Measurements from ENCODE around the gene GADD45G. TPM values are rescaled to one million over a fixed set of nuclear protein-coding genes. Genes with fewer than 3 reads are reported as not detected.

Gene GADD45G
- total RNA-seq, 2 donors from 2014 or later: 30.3 to 54.2 TPM

DNA sequence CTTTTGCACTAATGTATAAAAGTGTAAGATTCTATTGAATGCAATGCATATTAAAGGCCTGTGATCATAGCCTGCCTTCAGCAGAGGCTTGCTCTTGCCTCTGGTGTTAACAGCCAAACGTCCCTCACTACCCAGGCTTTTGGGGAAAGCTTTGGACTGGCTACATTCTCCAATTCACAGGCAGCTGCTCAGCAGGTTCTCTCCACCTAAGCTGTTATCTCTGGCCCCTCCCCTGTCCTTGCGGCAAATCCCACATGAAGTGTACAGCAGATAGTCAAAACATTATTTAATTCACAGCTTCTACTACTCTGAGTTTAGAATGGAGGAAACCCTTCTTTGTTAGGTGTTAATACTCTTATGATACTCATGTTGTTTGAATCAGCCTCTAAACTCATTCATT lies 45.9 kb upstream of the GADD45G start:
- intact Hi-C loops (cut with DNase I): no loop called here
- no peak for TF ChIP-seq POLR2A (IDR thresholded peaks at IDR 0.05)
- TF ChIP-seq, protein P1, sequence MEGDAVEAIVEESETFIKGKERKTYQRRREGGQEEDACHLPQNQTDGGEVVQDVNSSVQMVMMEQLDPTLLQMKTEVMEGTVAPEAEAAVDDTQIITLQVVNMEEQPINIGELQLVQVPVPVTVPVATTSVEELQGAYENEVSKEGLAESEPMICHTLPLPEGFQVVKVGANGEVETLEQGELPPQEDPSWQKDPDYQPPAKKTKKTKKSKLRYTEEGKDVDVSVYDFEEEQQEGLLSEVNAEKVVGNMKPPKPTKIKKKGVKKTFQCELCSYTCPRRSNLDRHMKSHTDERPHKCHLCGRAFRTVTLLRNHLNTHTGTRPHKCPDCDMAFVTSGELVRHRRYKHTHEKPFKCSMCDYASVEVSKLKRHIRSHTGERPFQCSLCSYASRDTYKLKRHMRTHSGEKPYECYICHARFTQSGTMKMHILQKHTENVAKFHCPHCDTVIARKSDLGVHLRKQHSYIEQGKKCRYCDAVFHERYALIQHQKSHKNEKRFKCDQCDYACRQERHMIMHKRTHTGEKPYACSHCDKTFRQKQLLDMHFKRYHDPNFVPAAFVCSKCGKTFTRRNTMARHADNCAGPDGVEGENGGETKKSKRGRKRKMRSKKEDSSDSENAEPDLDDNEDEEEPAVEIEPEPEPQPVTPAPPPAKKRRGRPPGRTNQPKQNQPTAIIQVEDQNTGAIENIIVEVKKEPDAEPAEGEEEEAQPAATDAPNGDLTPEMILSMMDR (IDR thresholded peaks at IDR 0.05): no peak
- Histone ChIP-seq H3K4me3 (no peak overlapping the region), H3K36me3 (replicated peaks in 1 of 2; ENCODE audit: insufficient read depth in 1 of 2, low read depth in 2 of 2) (no peaks in the 10 kb centered on the region), H3K4me1 (peaks cover 26% of the 10 kb centered on the region), H3K27ac (no peak overlapping the region), H3K9me3 (no peaks in the 10 kb centered on the region), H3K27me3 (no peaks in the 10 kb centered on the region)
- WGBS, 2 donors: 24 to 37% methylated on average over 2 of the region's 2 CpGs
- DNase-seq: peak in 2 of 4 donors; percentile 36 to 45
- no peak for ATAC-seq

DNA sequence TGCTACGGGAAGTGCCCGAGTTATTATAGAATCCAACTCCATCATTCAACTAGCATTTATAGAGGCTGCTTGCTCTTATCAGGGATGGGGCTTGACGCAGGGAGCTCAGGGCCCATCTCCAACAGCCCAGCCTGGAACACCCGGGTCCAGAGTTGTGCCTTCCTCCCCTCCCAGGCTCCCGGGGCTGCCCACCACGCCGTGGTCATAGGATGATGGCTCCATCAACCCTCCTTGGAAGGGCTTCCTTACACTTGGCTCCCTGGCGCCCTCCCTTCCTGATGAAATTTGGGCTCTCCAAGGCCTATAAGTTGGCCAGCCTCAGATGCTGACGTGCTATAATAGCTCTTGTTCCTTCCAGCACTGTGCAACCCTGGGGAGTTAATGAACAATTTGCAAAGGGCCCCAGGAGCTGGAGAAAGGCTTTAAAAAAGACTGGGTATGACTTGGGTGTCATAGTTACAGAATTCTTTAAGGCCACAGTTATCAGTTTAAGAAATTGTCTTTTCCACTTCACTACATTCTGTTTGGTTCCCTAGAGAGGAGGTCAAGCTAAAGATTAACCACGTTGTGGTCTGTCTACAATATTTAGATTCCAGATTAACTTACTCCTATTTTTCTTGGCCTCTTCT lies 42.5 kb upstream of the GADD45G start:
- Histone ChIP-seq H3K4me1 (peaks cover 26% of the 10 kb centered on the region), H3K27me3 (no peaks in the 10 kb centered on the region), H3K9me3 (no peaks in the 10 kb centered on the region), H3K36me3 (replicated peaks in 1 of 2; ENCODE audit: insufficient read depth in 1 of 2, low read depth in 2 of 2) (no peaks in the 10 kb centered on the region), H3K4me3 (no peak overlapping the region), H3K27ac (peak overlapping the region in 1 of 4 donors; percentile 29)
- 66 to 73% methylated on average over 9 to 10 of the region's 10 CpGs for WGBS, 2 donors
- intact Hi-C loops (cut with DNase I): no loop called here
- no peak for TF ChIP-seq POLR2A (IDR thresholded peaks at IDR 0.05)
- TF ChIP-seq, protein P1 (IDR thresholded peaks at IDR 0.05): no peak
- ATAC-seq (peak; percentile 33), DNase-seq (no peak)

- no peak for ATAC-seq
- no peaks in the 10 kb centered on the region for H3K36me3 ChIP-seq (replicated peaks in 1 of 2; ENCODE audit: insufficient read depth in 1 of 2, low read depth in 2 of 2)
- peaks cover 23% of the 10 kb centered on the region for H3K4me1 ChIP-seq
- no peaks in the 10 kb centered on the region for H3K27me3 ChIP-seq
- WGBS, 2 donors: 66 to 84% methylated on average over 15 of the region's 15 CpGs
- no peak overlapping the region for H3K27ac ChIP-seq
- no peaks in the 10 kb centered on the region for H3K9me3 ChIP-seq
- no peak overlapping the region for H3K4me3 ChIP-seq
- intact Hi-C loops (cut with DNase I): no loop called here
- no peak for DNase-seq
- TF ChIP-seq, protein P1 (IDR thresholded peaks at IDR 0.05): no peak
- no peak for TF ChIP-seq POLR2A (IDR thresholded peaks at IDR 0.05)
Observed at GRCh38 chr9:89563571-89564345, 41.1 kb upstream of the GADD45G start.

DNA sequence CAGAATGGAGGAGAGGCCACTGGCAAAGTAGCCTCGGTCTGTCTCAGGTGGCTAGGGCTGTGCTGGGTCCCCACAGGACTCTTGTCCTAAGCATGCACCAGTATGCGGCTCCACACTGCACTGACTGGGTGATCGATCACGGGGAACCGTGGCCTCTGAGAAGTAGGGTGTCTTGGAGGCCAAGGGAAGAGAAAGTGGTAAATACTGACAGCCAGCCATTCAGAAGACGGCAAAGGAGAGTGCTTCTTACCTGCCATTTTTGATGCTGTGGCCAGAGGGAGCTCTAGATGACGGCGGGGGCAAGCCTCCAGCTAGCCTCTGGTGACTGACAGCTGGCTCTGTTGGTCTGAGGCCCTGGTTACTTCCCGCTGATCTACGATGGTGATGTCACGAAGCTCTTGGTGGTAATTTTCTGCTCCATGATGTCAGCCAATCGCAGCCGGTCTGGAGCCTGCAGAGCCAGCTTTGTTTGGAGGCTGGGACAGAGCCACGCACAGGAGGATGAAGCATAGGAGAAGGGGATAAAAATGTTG lies 40.4 kb upstream of the GADD45G start:
- no peak for ATAC-seq
- Histone ChIP-seq H3K27me3 (no peaks in the 10 kb centered on the region), H3K4me3 (no peak overlapping the region), H3K27ac (no peak overlapping the region), H3K4me1 (peaks cover 16% of the 10 kb centered on the region), H3K9me3 (no peaks in the 10 kb centered on the region), H3K36me3 (replicated peaks in 1 of 2; ENCODE audit: insufficient read depth in 1 of 2, low read depth in 2 of 2) (no peaks in the 10 kb centered on the region)
- TF ChIP-seq POLR2A (IDR thresholded peaks at IDR 0.05): no peak
- TF ChIP-seq, protein P1 (IDR thresholded peaks at IDR 0.05): no peak
- no peak for DNase-seq
- intact Hi-C loops (cut with DNase I): no loop called here
- WGBS, 2 donors: 71 to 90% methylated on average over 8 to 14 of the region's 14 CpGs

Measured in body of pancreas (tissue), 4 donors.